ENCODE measurements around the gene RFTN1. TPM values are rescaled to one million over a fixed set of nuclear protein-coding genes. Genes with fewer than 3 reads are reported as not detected.

Gene RFTN1, protein sequence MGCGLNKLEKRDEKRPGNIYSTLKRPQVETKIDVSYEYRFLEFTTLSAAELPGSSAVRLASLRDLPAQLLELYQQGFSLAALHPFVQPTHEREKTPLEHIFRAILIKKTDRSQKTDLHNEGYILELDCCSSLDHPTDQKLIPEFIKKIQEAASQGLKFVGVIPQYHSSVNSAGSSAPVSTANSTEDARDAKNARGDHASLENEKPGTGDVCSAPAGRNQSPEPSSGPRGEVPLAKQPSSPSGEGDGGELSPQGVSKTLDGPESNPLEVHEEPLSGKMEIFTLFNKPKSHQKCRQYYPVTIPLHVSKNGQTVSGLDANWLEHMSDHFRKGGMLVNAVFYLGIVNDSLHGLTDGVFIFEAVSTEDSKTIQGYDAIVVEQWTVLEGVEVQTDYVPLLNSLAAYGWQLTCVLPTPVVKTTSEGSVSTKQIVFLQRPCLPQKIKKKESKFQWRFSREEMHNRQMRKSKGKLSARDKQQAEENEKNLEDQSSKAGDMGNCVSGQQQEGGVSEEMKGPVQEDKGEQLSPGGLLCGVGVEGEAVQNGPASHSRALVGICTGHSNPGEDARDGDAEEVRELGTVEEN
- total RNA-seq: 22.1 and 29.3 TPM in 2 replicates

DNA sequence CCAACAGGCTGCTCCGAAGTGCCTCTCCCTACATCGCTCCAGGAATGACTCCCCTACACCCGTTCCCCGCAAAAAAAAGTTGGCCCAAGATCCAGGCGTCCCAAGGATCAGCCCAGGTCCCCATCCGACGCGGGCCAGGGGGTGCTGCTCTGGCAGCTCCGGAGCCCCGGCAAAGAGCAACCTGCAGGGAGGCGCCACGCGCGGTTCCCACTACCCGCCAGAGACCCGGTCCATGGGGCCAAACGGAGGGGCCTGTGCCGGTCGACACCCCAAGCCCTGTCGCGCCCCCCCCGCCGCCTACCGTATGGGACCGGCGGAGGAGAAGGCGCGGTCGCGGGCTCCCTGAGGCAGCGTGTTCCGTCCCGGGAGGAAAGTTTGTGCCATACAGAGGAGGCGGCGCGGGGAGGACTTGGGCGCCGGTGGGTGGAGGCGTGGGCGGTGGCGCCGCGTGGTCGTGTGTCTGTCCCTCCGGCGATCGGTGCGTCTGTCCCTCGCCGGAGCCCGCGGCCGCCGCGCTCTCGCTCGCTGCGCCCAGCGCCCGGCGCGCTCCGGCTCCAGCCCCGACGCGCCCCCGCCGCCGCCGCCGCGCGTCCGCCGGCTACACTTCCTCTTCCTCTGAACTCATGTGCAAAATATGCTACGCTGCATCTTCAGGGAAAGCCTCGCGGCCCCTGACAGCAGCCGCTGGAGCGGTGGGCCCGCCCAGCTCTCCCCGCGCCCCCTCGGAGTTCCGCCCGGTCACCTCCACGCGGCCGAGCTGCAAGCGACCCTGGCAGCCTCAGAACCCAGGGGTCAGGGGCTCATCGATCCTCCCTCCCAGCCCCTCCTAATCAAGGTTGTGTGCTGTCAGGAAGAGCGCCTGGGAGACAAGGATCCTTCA lies at the start of gene RFTN1:
Gene RFTN1 (minus strand): TSS at position 559 of the 880 bp plus-strand sequence. CDS start 19,830 bp downstream, outside the sequence.

Other genes with a start within 250 kb of the RFTN1 start
- gene DPH3, start 248.8 kb downstream of the RFTN1 start, total RNA-seq: 23.4 and 25.1 TPM in 2 replicates
- 12.0 and 14.1 TPM in 2 replicates for gene OXNAD1, start 248.5 kb downstream of the RFTN1 start, total RNA-seq
- gene DAZL, start 91.7 kb upstream of the RFTN1 start, total RNA-seq: not detected in 2 replicates

Data from epithelial cell of umbilical artery (primary cell).